ENCODE data around the gene MAP4K1. TPM values are rescaled to one million over a fixed set of nuclear protein-coding genes. Genes with fewer than 3 reads are reported as not detected.

The MAP4K1 gene
- total and polyA plus RNA-seq, 2 of the 13 experiments (the other 11 are each of a cell fraction or from before 2014, with no cell fraction given), result 0.24 to 0.89 TPM

- in situ Hi-C loops (cut with HindIII; ENCODE audit: extremely low pct_ligation_motif_present, low pct_unique_long_range_greater_than_20kb) (no loop called here), intact Hi-C loops (cut with micrococcal nuclease; ENCODE audit: unreplicated experiment) (no loop called here)
- Histone ChIP-seq H3K27ac (ENCODE audit: extremely low read length, insufficient read depth, low read length) (no peak overlapping the region), H3K4me2 (ENCODE audit: low read depth, low read length) (no peak overlapping the region), H3K4me3 (replicated peaks in 1 of 3; ENCODE audit: insufficient read depth in 1 of 3, low read depth in 2 of 3, low read length in 3 of 3) (no peak overlapping the region), H3K36me3 (replicated peaks in 1 of 2; ENCODE audit: control insufficient read depth in 1 of 2, insufficient read depth in 2 of 2, low read length in 2 of 2) (no peaks in the 10 kb centered on the region), H2AFZ (ENCODE audit: low read length) (no peak overlapping the region), H3K27me3 (ENCODE audit: control insufficient read depth in 1 of 2, insufficient read depth in 2 of 2, low read length in 2 of 2) (no peaks in the 10 kb centered on the region; a peak in 1 of 5 replicates), H3K4me1 (ENCODE audit: insufficient read depth, low read length) (0 out of 2 replicates have a peak, but pooled peaks cover 7% of the 10 kb centered on the region), H3K79me2 (ENCODE audit: insufficient read depth, low read length) (no peaks in the 10 kb centered on the region), H4K20me1 (ENCODE audit: insufficient read depth, low read length) (no peaks in the 10 kb centered on the region), H3K9ac (ENCODE audit: insufficient read depth, low read depth, low read length) (no peak overlapping the region), H3K9me3 (ENCODE audit: low read length) (no peaks in the 10 kb centered on the region)
- BruUV-seq (replicated peaks), result no TSS peak
- ATAC-seq (no peak), DNase-seq (ENCODE audit: low spot score) (no peak), FAIRE-seq (no peak)
- 35% methylated on average over 8 of the region's 11 CpGs for WGBS (ENCODE audit: low lambda C conversion rate)
- CTCF ChIA-PET (ENCODE audit: low intra/inter-chr PET ratio, low total read pairs), result no interaction called here
- POLR2A ChIA-PET, result interaction anchor here (1.7 kb wide), 1 partner anchor 22 kb away, joined by 10 read pairs; the partner anchor contains the start of gene EIF3K
- TF ChIP-seq ZFX (CRISPR knock-in tag; IDR thresholded peaks at IDR 0.05; ENCODE audit: low read depth), result no peak
- TF ChIP-seq CHCHD3 (CRISPR knock-in tag; IDR thresholded peaks at IDR 0.05), result no peak
- no peak for TF ChIP-seq ZNF275 (CRISPR knock-in tag; IDR thresholded peaks at IDR 0.05; ENCODE audit: borderline replicate concordance)
- no peak for TF ChIP-seq NONO (IDR thresholded peaks at IDR 0.05)
- no peak for TF ChIP-seq NONO (CRISPR knock-in tag; conservative IDR thresholded peaks at IDR 0.05)
- TF ChIP-seq RFXAP (CRISPR knock-in tag; IDR thresholded peaks at IDR 0.05; ENCODE audit: borderline replicate concordance), result no peak
- no peak for TF ChIP-seq E2F5 (CRISPR knock-in tag; conservative IDR thresholded peaks at IDR 0.05)
- no peak for TF ChIP-seq ZNF891 (CRISPR knock-in tag; IDR thresholded peaks at IDR 0.05)
- no peak for TF ChIP-seq ZBTB46 (CRISPR knock-in tag; IDR thresholded peaks at IDR 0.05; ENCODE audit: borderline replicate concordance)
- no peak for TF ChIP-seq ZNF276 (CRISPR knock-in tag; IDR thresholded peaks at IDR 0.05; ENCODE audit: low read depth)
- no peak for TF ChIP-seq ARNT2 (CRISPR knock-in tag; IDR thresholded peaks at IDR 0.05; ENCODE audit: low read depth)
- no peak for TF ChIP-seq HHEX (CRISPR knock-in tag; IDR thresholded peaks at IDR 0.05)
- TF ChIP-seq NBN (conservative IDR thresholded peaks at IDR 0.05), result no peak
- TF ChIP-seq ZNF580 (CRISPR knock-in tag; IDR thresholded peaks at IDR 0.05; ENCODE audit: borderline replicate concordance, low read depth), result no peak
- TF ChIP-seq ARID4A (CRISPR knock-in tag; IDR thresholded peaks at IDR 0.05; ENCODE audit: borderline replicate concordance), result no peak
Measured at GRCh38 chr19:38597075-38597474, 20.7 kb downstream of the MAP4K1 start.

Data from HepG2 (cell line).